HG03064 (cell line): ENCODE measurements around the gene SPSB1.
A peak's percentile ranks its signal among the peaks of the same experiment; 100 is the strongest.

Source experiments
- ATAC-seq: cut with Tn5 transposase; IDR thresholded peaks from one replicate; pipeline ENCODE4 v1.9.1; 2021; ENCODE audit warnings: low read depth; ENCODE audit not compliant: unreplicated experiment

Gene SPSB1

GRCh38 chr1:9258629-9259028 is 34.1 kb upstream of the SPSB1 start:
- no peak for ATAC-seq

DNA sequence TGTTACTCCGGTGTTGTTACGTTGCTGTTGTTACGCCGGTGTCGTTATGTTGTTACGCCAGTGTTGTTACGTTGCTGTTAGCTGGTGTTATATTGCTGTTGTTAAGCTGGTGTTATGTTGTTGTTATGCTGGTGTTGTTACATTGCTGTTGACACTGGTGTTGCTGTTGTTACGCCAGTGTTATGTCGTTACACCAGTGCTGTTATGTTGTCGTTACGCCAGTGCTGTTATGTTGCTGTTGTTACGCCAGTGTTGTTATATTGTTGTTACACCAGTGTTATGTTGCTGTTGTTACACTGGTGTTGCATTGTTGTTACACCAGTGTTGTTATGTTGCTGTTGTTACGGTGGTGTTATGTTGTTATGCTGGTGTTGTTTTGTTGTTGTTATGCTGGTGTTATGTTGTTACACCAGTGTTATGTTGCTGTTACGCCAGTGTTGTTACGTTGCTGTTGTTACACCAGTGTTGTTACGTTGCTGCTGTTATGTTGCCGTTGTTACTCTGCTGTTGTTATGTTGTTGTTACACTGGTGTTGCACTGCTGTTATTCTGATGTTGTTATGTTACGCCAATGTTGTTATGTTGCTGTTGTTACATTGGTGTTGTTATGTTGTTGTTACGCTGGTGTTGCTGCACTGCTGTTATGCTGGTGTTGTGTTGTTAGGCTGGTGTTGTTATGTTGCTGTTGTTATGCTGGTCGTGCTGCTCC is 32.5 kb upstream of the SPSB1 start:
- no peak for ATAC-seq

- no peak for ATAC-seq
These were observed 31.2 kb upstream of the SPSB1 start for GRCh38 chr1:9261496-9261895.

DNA sequence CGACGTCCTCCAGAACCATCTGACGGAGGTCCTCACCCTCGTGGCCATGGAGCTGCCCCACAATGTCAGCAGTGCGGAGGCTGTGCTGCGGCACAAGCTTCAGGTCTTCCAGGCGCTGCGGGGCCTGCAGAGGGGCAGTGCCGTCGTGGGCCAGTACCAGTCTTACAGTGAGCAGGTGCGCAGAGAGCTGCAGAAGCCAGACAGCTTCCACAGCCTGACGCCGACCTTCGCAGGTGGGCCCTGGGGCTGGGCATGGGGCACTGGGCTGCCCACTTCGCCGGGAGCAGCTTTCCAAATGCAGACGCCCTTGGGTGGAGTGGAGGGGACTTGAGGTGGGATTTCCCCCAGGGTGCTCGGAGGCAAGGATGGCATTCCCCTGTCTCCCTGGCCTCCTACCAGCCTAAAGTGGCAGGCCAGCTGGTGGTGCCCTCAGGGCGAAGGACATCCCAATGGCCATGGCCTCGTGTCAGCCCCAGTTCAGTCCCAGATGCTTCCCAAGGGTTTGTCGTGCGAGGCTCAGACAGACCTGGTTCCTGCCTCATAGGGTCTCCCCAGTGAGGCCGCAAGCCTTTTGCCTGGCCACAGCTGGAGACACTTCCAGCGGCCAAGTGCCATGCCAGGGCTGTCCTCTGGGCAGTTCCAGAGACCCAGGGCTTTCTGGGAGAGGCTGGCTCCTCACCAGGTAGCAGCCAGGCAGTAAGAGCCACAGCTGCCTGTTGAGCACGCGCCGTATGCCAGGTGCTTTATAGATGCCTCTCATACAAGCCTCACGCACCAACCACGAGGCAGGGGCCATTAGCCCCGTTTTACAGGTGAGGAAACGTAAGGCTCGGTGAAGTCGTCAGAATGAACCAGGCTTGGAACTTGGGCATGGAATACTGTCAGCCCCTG is 30.4 kb upstream of the SPSB1 start:
- ATAC-seq, result no peak

- ATAC-seq, result no peak
These were observed 29.3 kb upstream of the SPSB1 start for GRCh38 chr1:9263276-9263855.

- no peak for ATAC-seq
These were observed 28.5 kb upstream of the SPSB1 start for GRCh38 chr1:9263984-9264872.

GRCh38 chr1:9265037-9265436 is 27.7 kb upstream of the SPSB1 start:
- no peak for ATAC-seq

DNA sequence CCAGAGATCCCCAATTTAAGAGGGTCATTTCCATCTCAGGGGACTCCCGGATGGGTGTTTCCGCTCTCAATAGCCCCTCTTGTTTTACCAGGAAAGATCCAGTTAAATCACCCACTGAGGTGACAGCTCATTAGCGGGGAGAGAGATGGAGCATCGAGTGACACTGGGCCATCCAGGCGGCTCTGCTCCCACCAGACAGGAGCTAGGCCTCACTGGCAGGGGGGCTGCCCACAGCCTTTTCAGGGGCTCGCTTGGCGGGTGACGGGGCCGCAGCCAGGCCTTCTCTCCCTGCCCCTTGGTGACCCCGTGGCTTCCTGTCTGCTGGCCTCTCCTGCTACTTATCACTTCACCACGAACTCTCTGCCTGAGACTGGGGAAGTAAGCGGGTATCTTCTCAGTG is 26.7 kb upstream of the SPSB1 start:
- ATAC-seq, result no peak

- no peak for ATAC-seq
These were observed 25.4 kb upstream of the SPSB1 start for GRCh38 chr1:9267352-9267686.

DNA sequence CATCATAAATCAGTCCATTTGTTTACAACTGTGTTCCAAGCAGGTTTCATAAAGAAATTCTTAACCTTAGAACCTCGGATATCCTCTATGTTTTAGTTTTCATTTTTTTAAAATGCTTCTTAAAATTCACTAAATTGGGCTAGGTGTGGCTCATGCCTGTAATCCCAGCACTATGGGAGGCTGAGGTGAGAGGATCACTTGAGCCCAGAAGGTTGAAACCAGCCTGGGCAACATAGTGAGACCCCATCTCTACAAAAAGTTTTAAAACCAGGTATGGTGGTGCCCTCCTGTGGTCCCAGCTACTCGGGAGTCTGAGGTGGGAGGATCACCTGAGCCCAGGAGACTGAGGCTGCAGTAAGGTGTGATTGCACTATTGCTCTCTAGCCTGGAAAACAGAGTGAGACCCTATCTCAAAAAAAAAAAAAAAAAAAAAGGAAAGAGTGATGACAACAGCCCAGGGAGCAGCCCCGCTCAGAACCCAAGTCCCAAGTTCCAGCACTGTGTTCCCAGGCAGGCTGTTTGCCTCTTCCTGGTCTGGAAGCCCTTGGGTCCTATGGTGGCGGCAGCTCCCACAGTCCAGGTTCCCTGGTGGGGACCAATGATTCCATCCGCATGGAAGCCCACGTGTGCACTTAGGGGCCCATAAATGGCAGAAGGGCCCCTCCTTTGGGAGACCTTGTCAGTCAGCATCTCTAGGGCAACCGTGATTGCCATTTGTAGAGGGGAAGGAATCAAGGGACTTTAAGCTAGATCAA is 24.7 kb upstream of the SPSB1 start:
- ATAC-seq, result no peak

DNA sequence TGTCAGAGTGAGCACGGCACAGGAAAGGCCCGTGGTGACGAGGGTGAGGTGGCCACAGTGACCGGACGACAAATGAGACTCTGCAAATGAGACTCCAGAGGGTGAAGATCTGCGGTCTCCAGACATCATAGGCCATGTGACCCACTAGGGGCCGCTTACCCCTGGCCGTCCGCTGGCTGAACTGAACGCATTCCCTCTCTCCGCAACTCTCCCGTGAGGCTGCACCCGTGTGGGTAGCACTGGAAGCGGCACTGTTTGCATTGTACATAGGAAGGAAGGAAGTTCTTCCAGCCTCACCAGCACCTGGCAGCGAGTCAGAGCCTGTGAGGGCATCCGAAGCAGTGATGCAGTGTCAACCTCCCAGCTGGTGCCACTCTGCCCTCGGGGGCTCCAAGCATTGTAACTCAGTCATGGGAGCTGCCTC is 23.6 kb upstream of the SPSB1 start:
- no peak for ATAC-seq

GRCh38 chr1:9269721-9270120 is 23.0 kb upstream of the SPSB1 start:
- ATAC-seq, result no peak

DNA sequence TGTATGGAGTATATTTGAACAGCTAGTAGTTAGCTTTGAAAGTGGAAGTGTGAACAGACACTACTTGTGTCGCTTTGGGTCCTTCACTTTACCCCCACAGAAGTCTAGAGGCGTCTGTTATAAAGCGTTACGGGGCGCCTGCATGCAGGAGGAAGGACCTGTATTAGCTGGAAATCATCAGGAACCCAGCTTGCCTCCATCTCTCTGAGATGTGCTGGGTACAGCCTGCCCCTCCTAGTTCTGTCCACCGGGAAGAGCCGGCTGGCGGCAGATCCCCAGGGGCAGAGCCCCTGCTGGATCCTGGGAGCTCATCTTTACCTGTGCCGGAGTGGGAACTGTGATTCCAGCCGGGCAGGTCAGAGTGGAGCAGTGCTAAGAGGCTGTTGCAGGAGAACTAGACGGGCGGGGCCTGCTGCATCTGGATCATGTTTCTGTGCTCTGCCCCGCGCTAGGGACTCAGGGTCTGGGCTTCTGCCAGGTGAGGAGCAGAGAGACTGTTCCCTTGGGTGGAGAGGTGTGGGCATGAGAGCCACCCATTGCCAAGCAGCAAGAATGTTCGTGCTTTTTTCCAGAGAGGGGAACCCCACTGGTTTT is 22.3 kb upstream of the SPSB1 start:
- ATAC-seq, result no peak

DNA sequence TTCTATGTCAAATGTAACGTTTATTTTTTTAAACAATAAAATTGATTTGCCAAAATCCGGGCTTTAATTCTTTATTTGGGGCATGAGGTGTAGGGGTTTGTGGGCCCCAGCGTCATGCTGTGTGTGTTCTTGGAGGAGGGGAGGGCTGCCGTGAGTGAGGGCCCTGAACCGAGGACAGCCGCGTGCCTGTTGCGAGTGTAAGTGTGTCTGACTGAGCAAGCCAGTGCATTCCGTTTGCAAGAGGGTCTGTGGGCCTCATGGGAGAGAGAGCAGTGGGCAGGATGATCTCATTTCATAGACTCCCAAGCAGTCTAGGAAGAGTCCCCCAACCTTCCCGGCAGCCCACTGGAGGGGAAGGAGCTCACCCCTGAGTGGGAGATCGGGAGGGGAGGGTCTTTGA is 21.4 kb upstream of the SPSB1 start:
- no peak for ATAC-seq

- ATAC-seq, result no peak
These were observed 20.7 kb upstream of the SPSB1 start for GRCh38 chr1:9271861-9272595.

DNA sequence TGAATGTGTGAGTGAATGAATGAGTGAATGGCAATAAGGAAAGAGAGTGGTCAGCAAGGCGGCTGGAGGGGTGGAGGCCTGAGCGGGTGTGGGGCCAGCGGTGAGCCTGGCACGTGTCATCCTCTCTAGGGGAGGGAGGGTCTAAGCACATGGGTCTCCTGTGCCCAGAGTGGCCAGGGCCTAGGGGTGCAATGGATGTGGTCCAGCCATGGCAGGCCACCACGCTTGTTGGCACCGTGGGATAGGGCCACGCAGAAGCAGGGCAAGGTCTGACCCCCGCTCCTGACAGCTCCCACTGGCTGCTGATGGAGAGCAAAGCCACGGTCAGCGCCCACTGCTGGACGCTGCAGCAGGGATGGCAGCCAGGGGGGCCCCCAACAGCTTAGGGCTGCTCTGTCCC is 19.5 kb upstream of the SPSB1 start:
- no peak for ATAC-seq

- no peak for ATAC-seq
These were observed 17.5 kb upstream of the SPSB1 start for GRCh38 chr1:9275161-9275560.

DNA sequence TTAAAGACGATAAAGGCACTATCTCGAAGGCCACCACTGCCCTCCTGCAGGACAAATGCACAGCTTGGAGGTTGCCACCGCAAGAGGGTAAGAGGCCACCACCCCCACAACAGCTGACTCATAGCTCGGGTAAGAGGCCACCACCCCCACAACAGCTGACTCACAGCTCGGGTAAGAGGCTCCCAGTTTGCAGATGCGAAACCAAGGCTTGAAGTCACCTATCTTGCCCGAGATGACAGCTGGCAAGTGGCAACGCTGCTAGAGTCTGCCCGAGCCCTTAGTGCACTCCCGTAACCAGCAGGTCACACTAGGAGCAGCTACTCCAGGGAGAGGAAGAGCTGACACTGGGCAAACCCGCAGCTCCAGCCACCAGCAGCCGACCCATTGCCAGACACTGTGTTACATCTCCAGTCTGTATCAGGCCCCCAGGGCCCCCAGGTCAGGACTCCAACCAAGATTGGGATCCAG is 17.1 kb upstream of the SPSB1 start:
- ATAC-seq, result peak; percentile 73

- ATAC-seq, result no peak
These were observed 14.6 kb upstream of the SPSB1 start for GRCh38 chr1:9278116-9278515.
